ENCODE data around the gene PHAF1. TPM values are rescaled to one million over a fixed set of nuclear protein-coding genes. Genes with fewer than 3 reads are reported as not detected.

PHAF1 gene
- total RNA-seq, 2 experiments from 2014 or later: 13.8 to 14.9 TPM

DNA sequence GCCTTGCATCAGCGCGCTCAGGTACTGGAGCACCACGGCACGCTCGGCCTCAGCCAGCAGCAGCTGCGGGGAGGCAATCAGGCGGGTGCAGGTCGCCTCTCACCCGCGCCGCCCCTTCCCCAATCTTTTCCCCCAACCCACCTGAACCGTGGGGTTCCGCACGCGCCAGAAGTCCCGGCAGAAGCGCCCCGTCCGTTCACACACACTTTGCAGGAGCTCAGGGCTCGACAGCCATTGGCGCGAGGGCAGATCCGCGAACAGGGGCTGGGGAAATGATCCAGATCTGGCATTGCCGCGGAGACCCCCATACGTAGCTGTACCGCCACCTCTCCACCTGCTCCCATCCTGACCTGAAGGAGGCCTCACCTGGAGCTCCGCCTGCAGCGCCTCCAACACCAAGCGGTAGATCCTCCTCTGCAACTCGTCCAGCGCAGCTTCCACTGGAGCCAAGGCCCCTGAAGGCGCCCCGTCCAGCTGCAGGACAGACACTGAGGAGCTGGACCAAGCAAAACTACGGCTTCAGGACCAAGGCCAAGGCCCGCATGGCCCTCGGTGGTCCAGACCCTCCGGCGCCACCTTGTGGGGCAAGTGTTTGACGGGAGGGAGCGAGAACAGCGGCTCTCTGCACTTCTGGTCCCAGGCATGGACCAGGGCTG lies 75.4 kb downstream of the PHAF1 start:
- Mint-ChIP-seq H3K4me1 (peaks cover 9% of the 10 kb centered on the region), H3K36me3 (no peaks in the 10 kb centered on the region), H3K4me3 (peak overlapping the region; percentile 74), H3K27me3 (peaks cover 13% of the 10 kb centered on the region), H3K9me3 (no peaks in the 10 kb centered on the region), H3K27ac (no peak overlapping the region)
- DNase-seq: peak; percentile 85

DNA sequence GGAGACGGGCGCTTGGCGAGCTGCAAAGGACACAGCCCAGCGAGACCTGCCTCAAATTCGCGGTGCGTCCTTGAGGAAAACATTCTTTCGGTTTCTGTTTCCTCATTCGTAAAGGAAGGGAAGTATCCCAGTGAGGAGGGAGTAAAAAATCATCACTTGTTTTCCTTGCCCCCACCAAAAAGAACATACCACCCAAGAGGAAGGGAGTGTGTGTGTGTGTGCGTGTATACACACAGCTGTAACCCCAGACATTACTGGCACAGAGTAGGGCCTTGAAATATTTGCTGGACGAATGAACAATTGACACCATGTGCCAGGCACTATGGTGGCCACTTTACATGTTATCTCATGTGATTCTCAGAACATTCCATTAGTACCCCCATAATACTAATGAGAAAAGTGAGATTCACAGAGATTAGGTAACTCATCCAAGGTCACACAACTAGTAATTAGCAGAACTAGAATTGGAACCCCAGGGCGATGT lies 76.0 kb downstream of the PHAF1 start:
- H3K9me3 Mint-ChIP-seq: no peaks in the 10 kb centered on the region
- H3K27ac Mint-ChIP-seq: no peak overlapping the region
- H3K27me3 Mint-ChIP-seq: peaks cover 13% of the 10 kb centered on the region
- H3K36me3 Mint-ChIP-seq: no peaks in the 10 kb centered on the region
- peaks cover 9% of the 10 kb centered on the region for H3K4me1 Mint-ChIP-seq
- H3K4me3 Mint-ChIP-seq: no peak overlapping the region
- no peak for DNase-seq

DNA sequence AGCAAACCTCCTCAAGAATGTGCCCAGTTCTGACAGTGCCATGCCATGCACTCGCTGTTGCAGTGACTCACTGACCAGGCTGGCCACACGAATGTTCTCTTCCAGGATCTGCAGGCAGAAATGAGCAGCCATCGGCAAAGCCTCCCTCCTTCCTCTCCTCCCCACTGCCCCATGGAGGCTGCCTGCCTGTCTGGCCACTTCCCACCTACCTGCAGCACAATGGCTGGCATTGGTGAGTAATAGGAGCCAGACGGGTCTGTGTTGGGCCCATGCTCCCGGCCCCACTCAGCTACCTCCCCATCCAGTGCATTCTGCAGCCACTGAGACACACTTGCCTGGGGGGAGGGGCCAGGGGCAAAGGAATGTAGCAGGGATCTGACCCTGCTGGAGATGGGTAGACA lies 76.8 kb downstream of the PHAF1 start:
- no peak for DNase-seq
- no peaks in the 10 kb centered on the region for H3K36me3 Mint-ChIP-seq
- H3K27me3 Mint-ChIP-seq: peaks cover 13% of the 10 kb centered on the region
- no peaks in the 10 kb centered on the region for H3K9me3 Mint-ChIP-seq
- no peak overlapping the region for H3K27ac Mint-ChIP-seq
- H3K4me1 Mint-ChIP-seq: peaks cover 12% of the 10 kb centered on the region
- H3K4me3 Mint-ChIP-seq: no peak overlapping the region

DNA sequence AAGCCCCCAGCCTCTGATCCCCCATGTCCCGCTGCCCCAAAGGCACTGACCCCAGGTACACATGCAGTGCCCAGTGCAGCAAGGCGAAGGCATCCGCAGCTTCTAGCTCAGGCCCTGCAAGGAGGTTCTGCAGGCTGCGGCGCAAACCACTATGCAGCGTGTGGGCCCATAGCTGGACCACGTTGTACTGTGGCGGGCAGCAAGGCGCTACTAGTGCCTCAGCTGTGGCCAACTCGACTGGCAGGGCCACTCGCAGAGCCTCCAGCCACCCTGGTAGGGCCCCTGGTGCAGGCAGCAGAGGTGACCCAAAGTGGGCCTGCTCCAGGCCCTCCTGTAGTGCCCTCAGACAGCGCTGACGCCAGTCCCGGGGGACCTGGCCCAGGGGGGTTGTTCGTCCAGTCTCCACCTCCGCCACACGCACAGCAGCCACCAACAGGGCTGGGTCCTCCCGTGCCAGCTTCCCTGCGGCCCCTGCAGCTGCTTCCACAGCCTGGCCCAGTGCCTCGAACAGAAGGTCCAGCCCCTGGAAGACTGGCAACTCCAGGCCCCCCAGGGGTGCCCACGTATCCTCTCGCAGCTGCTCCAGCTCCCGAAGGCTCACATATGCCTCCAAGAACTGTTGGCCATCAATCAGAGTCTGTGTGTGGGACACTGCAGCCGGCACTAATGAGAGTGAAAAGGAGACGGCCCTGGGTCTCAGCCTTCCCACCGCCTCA lies 77.6 kb downstream of the PHAF1 start:
- H3K36me3 Mint-ChIP-seq: no peaks in the 10 kb centered on the region
- no peak for DNase-seq
- peaks cover 12% of the 10 kb centered on the region for H3K4me1 Mint-ChIP-seq
- peaks cover 13% of the 10 kb centered on the region for H3K27me3 Mint-ChIP-seq
- no peaks in the 10 kb centered on the region for H3K9me3 Mint-ChIP-seq
- H3K4me3 Mint-ChIP-seq: no peak overlapping the region
- H3K27ac Mint-ChIP-seq: no peak overlapping the region

DNA sequence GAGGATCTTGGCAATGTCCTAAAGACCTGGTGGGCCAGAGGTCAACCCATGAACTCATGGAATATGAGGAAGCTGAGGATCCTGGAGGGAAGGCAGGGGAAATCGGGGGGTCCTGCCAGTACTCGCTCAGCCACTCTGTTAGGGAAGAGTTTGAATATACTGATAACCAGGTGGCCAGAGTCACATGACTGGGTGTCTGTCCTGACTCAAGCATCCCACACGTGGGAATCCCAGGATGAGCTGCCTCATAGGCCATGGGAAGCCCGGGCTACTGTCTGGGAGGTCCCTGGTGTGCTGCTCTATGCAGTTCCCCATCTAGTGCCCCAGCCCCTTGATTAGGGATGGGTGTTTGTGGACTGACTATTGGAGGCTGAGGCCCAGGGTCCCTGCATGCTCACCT lies 78.6 kb downstream of the PHAF1 start:
- no peak overlapping the region for H3K27ac Mint-ChIP-seq
- peaks cover 10% of the 10 kb centered on the region for H3K36me3 Mint-ChIP-seq
- H3K4me3 Mint-ChIP-seq: no peak overlapping the region
- peaks cover 19% of the 10 kb centered on the region for H3K4me1 Mint-ChIP-seq
- no peak for DNase-seq
- H3K9me3 Mint-ChIP-seq: no peaks in the 10 kb centered on the region
- H3K27me3 Mint-ChIP-seq: peaks cover 13% of the 10 kb centered on the region

DNA sequence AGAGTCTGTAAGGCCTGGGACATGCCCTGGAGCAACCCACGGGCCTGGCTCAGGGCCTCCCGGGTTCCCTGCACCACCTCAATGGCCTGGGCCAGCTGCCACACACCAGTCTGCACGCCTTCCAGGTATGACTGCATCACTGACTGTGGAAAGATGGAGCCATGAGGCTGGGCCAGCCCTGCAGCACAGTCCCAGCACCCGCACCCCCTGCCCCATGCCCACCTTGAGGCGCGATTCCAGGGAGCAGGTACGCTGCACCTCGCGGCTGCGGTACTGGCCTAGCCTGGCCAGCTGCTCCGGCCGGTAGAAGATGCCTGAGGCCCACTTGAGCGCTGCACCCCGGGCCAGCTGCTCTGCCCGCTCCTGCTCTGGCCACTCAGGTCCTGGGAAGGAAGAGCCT lies 79.1 kb downstream of the PHAF1 start:
- H3K4me1 Mint-ChIP-seq: peaks cover 24% of the 10 kb centered on the region
- DNase-seq: no peak
- H3K9me3 Mint-ChIP-seq: no peaks in the 10 kb centered on the region
- H3K36me3 Mint-ChIP-seq: peaks cover 15% of the 10 kb centered on the region
- peaks cover 13% of the 10 kb centered on the region for H3K27me3 Mint-ChIP-seq
- no peak overlapping the region for H3K4me3 Mint-ChIP-seq
- no peak overlapping the region for H3K27ac Mint-ChIP-seq

DNA sequence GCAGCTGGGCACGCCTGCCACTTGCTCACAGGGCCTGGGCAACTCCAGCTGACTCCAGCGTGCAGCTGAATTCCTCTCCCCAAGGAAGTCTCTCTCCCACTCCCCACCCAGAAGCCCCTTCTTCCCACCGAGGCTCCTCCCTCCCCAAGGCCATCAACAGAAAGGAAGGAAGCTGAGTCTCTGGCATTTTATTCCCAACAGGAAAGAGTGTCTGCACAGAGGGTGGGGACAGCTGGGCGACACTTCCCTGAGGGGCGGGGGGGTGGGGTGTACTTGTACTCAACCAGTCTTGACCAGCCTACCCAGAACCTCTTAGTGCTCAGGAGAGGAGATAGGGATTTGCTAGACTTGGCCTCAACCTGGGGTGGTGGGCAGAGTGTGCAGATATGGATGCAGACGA lies 80.3 kb downstream of the PHAF1 start, which contains the start of gene EXOC3L1:
Gene EXOC3L1, minus strand, starts transcription at position 96 of the 400 bp plus-strand sequence. CDS start 460 bp downstream, outside the sequence.
- no peak for DNase-seq
- Mint-ChIP-seq H3K4me3 (no peak within 1 kb of the TSS), H3K27me3 (peaks cover 12% of the 10 kb centered on the region), H3K27ac (no peak within 1 kb of the TSS), H3K9me3 (no peaks in the 10 kb centered on the region), H3K36me3 (peaks cover 23% of the 10 kb centered on the region), H3K4me1 (peaks cover 24% of the 10 kb centered on the region)

DNA sequence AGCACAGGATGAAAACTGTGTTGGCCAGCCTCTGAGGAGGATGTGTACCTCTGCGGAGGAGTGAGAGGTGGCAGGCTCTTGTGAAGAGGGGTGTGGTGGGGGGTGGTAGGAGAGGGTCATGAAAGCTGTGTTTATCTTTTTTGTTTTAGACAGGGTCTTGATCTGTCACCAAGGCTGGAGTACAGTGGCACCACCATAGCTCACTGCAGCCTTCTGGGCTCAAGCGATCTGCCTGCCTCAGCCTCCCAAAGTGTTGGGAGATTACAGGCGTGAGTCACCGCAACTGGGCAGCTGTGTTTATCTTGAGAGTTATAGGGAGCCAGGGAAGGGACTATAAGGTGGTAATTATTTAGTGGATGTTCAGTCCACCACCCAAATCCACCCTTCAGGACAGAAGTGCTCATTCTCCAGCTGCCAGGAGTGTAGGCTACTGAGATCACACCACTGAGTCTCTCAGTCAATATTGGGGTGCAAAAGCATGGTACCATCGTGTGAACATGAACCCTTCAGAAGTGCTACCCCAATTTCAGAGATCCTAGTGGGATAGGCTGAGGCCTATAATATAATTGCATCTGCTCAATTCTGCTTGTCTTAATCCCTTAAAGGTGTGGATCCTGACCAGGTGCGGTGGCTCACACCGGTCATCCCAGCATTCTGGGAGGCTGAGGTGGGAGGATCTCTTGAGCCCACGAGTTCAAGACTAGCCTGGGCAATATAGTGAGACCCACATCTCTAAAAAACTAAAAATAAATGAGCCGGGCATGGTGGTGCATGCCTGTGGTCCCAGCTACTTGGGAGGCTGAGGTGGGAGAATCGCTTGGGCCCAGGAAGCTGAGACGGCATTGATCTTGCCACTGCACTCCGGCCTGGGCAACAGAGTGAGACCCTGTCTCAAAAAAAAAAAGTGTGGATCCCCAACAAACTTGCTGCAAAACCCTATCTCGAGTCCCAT lies 81.0 kb downstream of the PHAF1 start:
- H3K27ac Mint-ChIP-seq: peak overlapping the region; percentile 78
- peaks cover 18% of the 10 kb centered on the region for H3K4me1 Mint-ChIP-seq
- peak overlapping the region; percentile 95 for H3K4me3 Mint-ChIP-seq
- no peak for DNase-seq
- H3K9me3 Mint-ChIP-seq: no peaks in the 10 kb centered on the region
- peaks cover 29% of the 10 kb centered on the region for H3K36me3 Mint-ChIP-seq
- H3K27me3 Mint-ChIP-seq: peaks cover 6% of the 10 kb centered on the region

DNA sequence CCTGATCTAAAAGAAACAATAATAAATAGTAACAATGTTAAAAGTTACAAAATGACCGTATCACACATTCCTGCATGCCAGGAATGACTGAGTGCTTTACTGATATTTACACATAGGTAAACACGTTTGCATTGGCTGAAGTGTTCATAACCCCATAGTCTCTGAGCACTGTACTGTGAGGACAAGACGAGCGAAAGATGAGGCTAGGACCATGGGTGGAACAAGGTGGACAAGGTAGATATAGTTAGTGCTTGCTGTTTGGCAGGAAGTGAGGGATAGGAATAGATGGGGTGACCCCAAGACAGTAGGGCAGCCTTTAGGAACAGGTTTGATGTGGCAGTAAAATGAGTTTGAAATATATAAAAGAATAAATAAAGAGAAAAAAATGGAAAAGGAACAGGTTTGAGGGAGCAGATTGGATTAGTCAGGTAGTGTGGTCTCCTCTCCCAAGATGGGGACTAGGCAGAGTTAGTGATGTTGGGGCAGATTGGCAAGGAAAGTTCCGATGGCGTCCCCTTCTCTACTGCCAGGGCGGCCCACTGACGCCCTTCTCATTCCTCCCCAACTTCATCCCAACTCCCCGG lies 81.8 kb downstream of the PHAF1 start:
- Mint-ChIP-seq H3K27me3 (peaks cover 6% of the 10 kb centered on the region), H3K27ac (peak overlapping the region; percentile 78), H3K4me3 (peak overlapping the region; percentile 95)

DNA sequence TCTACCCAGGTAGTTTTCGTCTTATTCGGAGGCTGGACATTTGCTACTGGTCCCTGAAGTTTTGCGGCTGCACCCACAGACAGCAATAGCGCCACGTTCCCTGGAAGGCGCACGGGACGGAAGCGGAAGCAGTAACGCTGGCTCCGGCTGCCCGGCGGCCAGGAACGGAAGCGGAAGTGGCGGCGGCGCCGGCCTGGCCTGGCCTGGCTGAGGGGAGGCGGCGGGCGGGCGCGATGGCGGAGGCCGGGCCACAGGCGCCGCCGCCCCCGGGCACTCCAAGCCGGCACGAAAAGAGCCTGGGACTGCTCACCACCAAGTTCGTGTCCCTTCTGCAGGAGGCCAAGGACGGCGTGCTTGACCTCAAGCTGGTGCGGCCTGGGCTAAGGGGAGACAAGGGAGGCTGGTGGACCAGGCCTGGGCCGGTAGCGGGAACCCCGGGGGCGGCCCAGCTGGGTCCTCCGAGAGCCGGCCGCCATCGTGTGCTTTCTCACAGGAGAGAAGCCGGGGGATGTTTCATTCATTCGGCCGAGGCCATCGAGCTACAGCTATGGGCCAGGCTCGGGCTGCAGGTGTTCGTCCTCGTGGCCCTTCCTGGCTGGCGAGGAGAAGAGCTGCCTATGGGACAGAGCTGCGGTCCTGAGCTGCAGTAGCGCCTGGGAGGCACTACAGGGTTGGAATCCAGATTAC lies 82.4 kb downstream of the PHAF1 start, which contains the start of gene E2F4:
Gene E2F4, plus strand, starts transcription at position 161 of the 687 bp plus-strand sequence. Its CDS starts 73 bp downstream, at position 234.
- peaks cover 41% of the 10 kb centered on the region for H3K36me3 Mint-ChIP-seq
- H3K4me1 Mint-ChIP-seq: peaks cover 26% of the 10 kb centered on the region
- peak within 1 kb of the TSS; percentile 95 for H3K4me3 Mint-ChIP-seq
- H3K9me3 Mint-ChIP-seq: no peaks in the 10 kb centered on the region
- H3K27me3 Mint-ChIP-seq: no peaks in the 10 kb centered on the region
- DNase-seq: peak; percentile 91
- peak within 1 kb of the TSS; percentile 82 for H3K27ac Mint-ChIP-seq

More for the DNA sequence above, 81.8 kb downstream of the PHAF1 start:
- peaks cover 36% of the 10 kb centered on the region for H3K36me3 Mint-ChIP-seq
- peaks cover 23% of the 10 kb centered on the region for H3K4me1 Mint-ChIP-seq
- DNase-seq: no peak
- no peaks in the 10 kb centered on the region for H3K9me3 Mint-ChIP-seq

DNA sequence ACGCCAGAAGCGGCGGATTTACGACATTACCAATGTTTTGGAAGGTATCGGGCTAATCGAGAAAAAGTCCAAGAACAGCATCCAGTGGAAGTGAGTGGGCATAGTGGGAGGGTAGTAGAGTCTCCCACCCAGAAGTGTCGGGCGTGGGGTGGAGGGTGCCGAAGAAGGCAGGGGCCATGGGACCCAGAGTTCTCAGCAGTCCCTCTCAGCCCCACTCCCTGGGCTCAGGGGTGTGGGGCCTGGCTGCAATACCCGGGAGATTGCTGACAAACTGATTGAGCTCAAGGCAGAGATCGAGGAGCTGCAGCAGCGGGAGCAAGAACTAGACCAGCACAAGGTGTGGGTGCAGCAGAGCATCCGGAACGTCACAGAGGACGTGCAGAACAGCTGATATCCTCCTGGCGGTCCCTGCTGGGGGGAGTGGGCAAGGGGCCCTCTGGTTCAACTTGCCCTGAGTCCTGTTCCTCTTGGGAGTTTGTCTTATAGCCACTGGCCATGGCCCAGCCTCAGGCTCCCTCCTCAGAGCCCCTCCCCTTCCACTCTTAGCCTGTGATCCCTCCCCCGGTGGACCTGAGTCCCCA lies 83.1 kb downstream of the PHAF1 start:
- H3K9me3 Mint-ChIP-seq: no peaks in the 10 kb centered on the region
- H3K4me1 Mint-ChIP-seq: peaks cover 26% of the 10 kb centered on the region
- peak overlapping the region; percentile 95 for H3K4me3 Mint-ChIP-seq
- no peaks in the 10 kb centered on the region for H3K27me3 Mint-ChIP-seq
- DNase-seq: no peak
- H3K36me3 Mint-ChIP-seq: peaks cover 41% of the 10 kb centered on the region
- H3K27ac Mint-ChIP-seq: peak overlapping the region; percentile 82

DNA sequence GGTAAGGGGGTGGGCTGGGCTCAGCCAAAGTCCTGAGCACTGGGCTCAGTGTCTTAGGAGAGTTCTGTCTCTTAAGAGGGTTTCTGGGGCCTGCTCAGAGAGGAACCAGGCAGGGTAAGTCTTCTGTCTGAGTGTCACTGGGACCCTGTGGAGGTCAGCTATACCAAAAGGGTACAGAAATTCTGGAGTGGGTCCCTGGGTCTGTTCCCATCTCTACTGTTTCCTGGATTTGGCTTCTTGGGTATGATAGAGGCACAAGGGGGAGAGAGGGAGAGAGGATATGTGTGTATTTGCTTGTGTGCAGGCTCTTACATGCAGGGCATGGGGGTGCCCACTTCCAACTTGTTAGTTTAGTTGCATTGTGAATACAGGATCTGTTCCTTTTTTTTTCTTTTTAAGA lies 83.8 kb downstream of the PHAF1 start:
- Mint-ChIP-seq H3K9me3 (no peaks in the 10 kb centered on the region), H3K27me3 (no peaks in the 10 kb centered on the region), H3K27ac (peak overlapping the region; percentile 82), H3K4me3 (peak overlapping the region; percentile 95), H3K36me3 (peaks cover 41% of the 10 kb centered on the region), H3K4me1 (peaks cover 26% of the 10 kb centered on the region)
- no peak for DNase-seq

DNA sequence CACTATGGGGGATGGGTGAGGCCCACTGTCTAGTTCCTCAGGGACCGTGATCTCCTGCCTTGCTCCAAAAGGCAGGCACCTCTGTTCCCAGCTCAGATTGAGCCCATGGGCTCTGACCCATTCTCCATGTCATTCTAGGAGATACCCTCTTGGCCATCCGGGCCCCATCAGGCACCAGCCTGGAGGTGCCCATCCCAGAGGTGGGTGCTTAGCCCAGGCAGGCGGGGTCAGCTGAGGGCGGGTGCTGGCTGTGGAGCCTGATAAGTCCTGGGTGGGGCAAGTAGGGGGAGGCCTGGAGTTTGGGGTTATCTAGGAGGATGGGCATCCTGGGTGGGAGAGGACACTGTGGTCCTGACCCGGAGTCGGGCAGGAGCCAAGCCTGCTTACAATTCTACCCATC lies 84.5 kb downstream of the PHAF1 start:
- Mint-ChIP-seq H3K36me3 (peaks cover 41% of the 10 kb centered on the region), H3K4me3 (peak overlapping the region; percentile 95), H3K27ac (no peak overlapping the region), H3K4me1 (peaks cover 26% of the 10 kb centered on the region), H3K27me3 (no peaks in the 10 kb centered on the region), H3K9me3 (no peaks in the 10 kb centered on the region)
- DNase-seq: no peak

DNA sequence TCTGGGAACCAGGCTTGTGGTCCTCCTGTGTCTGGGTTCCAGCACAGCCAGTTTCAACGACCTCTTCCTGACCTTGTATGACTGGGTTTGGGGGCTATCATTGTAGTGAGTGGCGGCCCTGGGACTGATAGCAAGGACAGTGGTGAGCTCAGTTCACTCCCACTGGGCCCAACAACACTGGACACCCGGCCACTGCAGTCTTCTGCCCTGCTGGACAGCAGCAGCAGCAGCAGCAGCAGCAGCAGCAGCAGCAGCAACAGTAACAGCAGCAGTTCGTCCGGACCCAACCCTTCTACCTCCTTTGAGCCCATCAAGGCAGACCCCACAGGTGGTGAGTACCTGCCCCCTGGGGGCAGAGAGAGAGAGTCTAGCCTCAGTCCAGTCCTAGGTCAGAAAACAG lies 85.9 kb downstream of the PHAF1 start:
- Mint-ChIP-seq H3K4me3 (no peak overlapping the region), H3K4me1 (peaks cover 26% of the 10 kb centered on the region), H3K9me3 (no peaks in the 10 kb centered on the region), H3K27me3 (no peaks in the 10 kb centered on the region), H3K27ac (peak overlapping the region; percentile 3), H3K36me3 (peaks cover 44% of the 10 kb centered on the region)
- no peak for DNase-seq

Measured in activated naive CD8-positive, alpha-beta T cell treated with anti-CD3 and anti-CD28 coated beads for 36 hours (primary cell).